HepG2 (cell line): ENCODE results near the gene PDZD8. TPM values are rescaled to one million over a fixed set of nuclear protein-coding genes. Genes with fewer than 3 reads are reported as not detected.

ENCODE experiments used
- ATAC-seq: fragments of 200-7000 bp; cut with Tn5 transposase; 3 replicates; pipeline ENCODE4 v1.9.1; 2020; ENCODE audit warnings: mild to moderate bottlenecking, moderate library complexity
- BruUV-seq: library from RNA; stranded (reverse); fragments of 400-500 nt; replicated peaks from 2 replicates; lab custom pipeline; 2021; lab: Mats Ljungman, UMichigan
- CTCF ChIA-PET: fragments of 300-600 bp; formaldehyde crosslinking; extraction: SDS; loops from one replicate; lab custom pipeline; 2021; ENCODE audit warnings: low total read pairs, inconsistent platforms, low intra/inter-chr PET ratio; lab: Yijun Ruan, JAX
- POLR2A ChIA-PET: fragments of 350-600 bp; sonication (Branson Sonifier 250); formaldehyde crosslinking; loops from one replicate; lab custom pipeline; 2020; ENCODE audit warnings: antibody characterized with exemption, inconsistent platforms; lab: Yijun Ruan, JAX
- DNase-seq: peaks from one replicate; pipeline ENCODE4 v3.0.0-alpha.2; 2015; ENCODE audit warnings: low spot score
- FAIRE-seq: peaks from 3 replicates; lab custom pipeline; 2011; peaks lifted over from hg19 to GRCh38; lab: Jason Lieb, UNC
- H2AFZ ChIP-seq: one replicate; pipeline ENCODE4 v1.6.1; 2011; ENCODE audit warnings: low read length, inconsistent platforms
- H3K27ac ChIP-seq: fragments of 300-600 bp; 3 replicates; pipeline ENCODE4 v1.8.0; 2011; ENCODE audit warnings: mixed run types, mild to moderate bottlenecking, mixed read lengths, low read length, inconsistent platforms; ENCODE audit not compliant: insufficient read depth; ENCODE audit errors: extremely low read length
- H3K27me3 ChIP-seq, 2 experiments: fragments of 200-600 bp in 1 of 2; 2 replicates in 1 of 2; 3 replicates in 1 of 2; pipeline versions ENCODE4 v1.6.0 to v1.8.0; 2011; ENCODE audit warnings: low read length in 2 of 2, mild to moderate bottlenecking in 2 of 2, moderate library complexity in 2 of 2, inconsistent platforms in 1 of 2; ENCODE audit not compliant: insufficient read depth in 2 of 2, control insufficient read depth in 1 of 2
- H3K36me3 ChIP-seq, 2 experiments: fragments of 200-600 bp in 1 of 2; replicated peaks in 1 of 2; 2 replicates in 1 of 2; 3 replicates in 1 of 2; pipeline versions ENCODE4 v1.5.1 to v1.8.0; 2011; ENCODE audit warnings: low read length in 2 of 2, inconsistent platforms in 1 of 2; ENCODE audit not compliant: insufficient read depth in 2 of 2, control insufficient read depth in 1 of 2
- H3K4me1 ChIP-seq: 2 replicates; pipeline ENCODE4 v1.5.1; 2012; ENCODE audit warnings: low read length, inconsistent platforms; ENCODE audit not compliant: insufficient read depth
- H3K4me2 ChIP-seq: 2 replicates; pipeline ENCODE4 v1.6.0; 2011; ENCODE audit warnings: low read depth, low read length, inconsistent platforms
- H3K4me3 ChIP-seq, 3 experiments: fragments of 200-600 bp in 1 of 3; sonication (generic), shearing (Covaris generic) in 1 of 3; replicated peaks in 1 of 3; 2 replicates each; pipeline ENCODE4 v1.5.1; 2011 to 2016; ENCODE audit warnings: low read length in 3 of 3, inconsistent platforms in 2 of 3, low read depth in 2 of 3, mild to moderate bottlenecking in 2 of 3, control low read depth in 1 of 3, mixed read lengths in 1 of 3; ENCODE audit not compliant: insufficient read depth in 1 of 3
- H3K79me2 ChIP-seq: one replicate; pipeline ENCODE4 v1.6.1; 2011; ENCODE audit warnings: low read length, inconsistent platforms; ENCODE audit not compliant: insufficient read depth
- H3K9ac ChIP-seq: 2 replicates; pipeline ENCODE4 v1.6.0; 2011; ENCODE audit warnings: mild to moderate bottlenecking, low read depth, low read length, inconsistent platforms; ENCODE audit not compliant: insufficient read depth
- H3K9me3 ChIP-seq: 2 replicates; pipeline ENCODE4 v1.5.1; 2012; ENCODE audit warnings: mild to moderate bottlenecking, low read length
- H4K20me1 ChIP-seq: 2 replicates; pipeline ENCODE4 v1.6.0; 2011; ENCODE audit warnings: inconsistent platforms, mild to moderate bottlenecking, low read length, moderate library complexity; ENCODE audit not compliant: insufficient read depth
- CSRNP2 ChIP-seq: sonication (generic); formaldehyde crosslinking; conservative IDR thresholded peaks from 2 replicates; pipeline ENCODE4 v1.8.0; 2022; ENCODE audit warnings: low read depth, missing genetic modification reagents
- HIVEP1 ChIP-seq: sonication (generic); formaldehyde crosslinking; IDR thresholded peaks from 2 replicates; pipeline ENCODE4 v1.4.0; 2020; ENCODE audit warnings: mild to moderate bottlenecking, missing genetic modification reagents
- MTA1 ChIP-seq: sonication (generic); formaldehyde crosslinking; IDR thresholded peaks from 2 replicates; pipeline ENCODE4 v1.4.0; 2020; ENCODE audit warnings: missing genetic modification reagents, mild to moderate bottlenecking, borderline replicate concordance
- PREB ChIP-seq: sonication (generic); formaldehyde crosslinking; IDR thresholded peaks from 2 replicates; pipeline ENCODE4 v1.4.0; 2020; ENCODE audit warnings: missing genetic modification reagents
- SNAPC4 ChIP-seq: sonication (generic); formaldehyde crosslinking; IDR thresholded peaks from 2 replicates; pipeline ENCODE4 v1.4.0; 2020; ENCODE audit warnings: mild to moderate bottlenecking, missing genetic modification reagents
- ZNF17 ChIP-seq: sonication (generic); formaldehyde crosslinking; IDR thresholded peaks from 2 replicates; pipeline ENCODE4 v1.5.0; 2020; ENCODE audit warnings: mild to moderate bottlenecking, missing genetic modification reagents
- ZNF354B ChIP-seq: sonication (generic); formaldehyde crosslinking; IDR thresholded peaks from 2 replicates; pipeline ENCODE4 v1.8.0; 2022; ENCODE audit warnings: mild to moderate bottlenecking, missing genetic modification reagents
- ZNF567 ChIP-seq: sonication (generic); formaldehyde crosslinking; IDR thresholded peaks from 2 replicates; pipeline ENCODE4 v1.8.1; 2023; ENCODE audit warnings: mild to moderate bottlenecking, missing genetic modification reagents, borderline replicate concordance
- ZNF83 ChIP-seq: sonication (generic); formaldehyde crosslinking; IDR thresholded peaks from 2 replicates; pipeline ENCODE4 v1.4.0; 2020; ENCODE audit warnings: missing genetic modification reagents, mild to moderate bottlenecking, borderline replicate concordance
- WGBS: methylation state at CpG from one replicate; pipeline ENCODE4 v1.1.6; 2017; ENCODE audit warnings: low lambda C conversion rate; 5-methylcytosine and 5-hydroxymethylcytosine counted together
- in situ Hi-C: cut with HindIII; loops from 2 replicates; pipeline ENCODE4 v1.10.0; 2017; ENCODE audit warnings: low pct_unique_long_range_greater_than_20kb; ENCODE audit not compliant: extremely low pct_ligation_motif_present
- intact Hi-C: fragments of 100-400 bp; cut with micrococcal nuclease; formaldehyde crosslinking; loops from one replicate; pipeline ENCODE4 v1.10.0; 2022; ENCODE audit not compliant: unreplicated experiment
- polyA plus RNA-seq, 8 experiments: library from polyadenylated mRNA; depleted of rRNA in 3 of 8; stranded (reverse) in 7 of 8; unstranded in 1 of 8; fragments of >200 nt; fragmentation: Illumina TruSeq in 4 of 8; extraction: Trizol in 4 of 8; gene quantifications; 2 replicates each; pipeline versions ENCODE4 v1.2.1 to v1.2.3, GENCODE V29; 2011 to 2016; ENCODE audit warnings: low read depth in 4 of 8, missing spikeins in 1 of 8, mixed read lengths in 1 of 8; ENCODE audit not compliant: insufficient read depth in 1 of 8
- total RNA-seq, 5 experiments: library from RNA; depleted of rRNA; stranded (reverse); fragments of >200 nt; fragmentation: Illumina TruSeq; extraction: Trizol; gene quantifications; 2 replicates each; pipeline ENCODE4 v1.2.3, GENCODE V29; 2016; ENCODE audit warnings: low read depth in 1 of 5
- TF ChIP-seq, protein P1 (sequence below): sonication (generic); formaldehyde crosslinking; IDR thresholded peaks from 2 replicates; pipeline ENCODE4 v1.4.0; 2020; ENCODE audit warnings: mild to moderate bottlenecking, low read depth, missing genetic modification reagents
- TF ChIP-seq, protein P2 (sequence below): sonication (generic); formaldehyde crosslinking; conservative IDR thresholded peaks from 2 replicates; pipeline ENCODE4 v1.4.0; 2020; ENCODE audit warnings: missing genetic modification reagents

The PDZD8 gene
- total and polyA plus RNA-seq, 2 of the 13 experiments (the other 11 are each of a cell fraction or from before 2014, with no cell fraction given) = 11.2 to 32.0 TPM

GRCh38 chr10:117312430-117312829 lies 62.8 kb downstream of the PDZD8 start:
- no peaks in the 10 kb centered on the region for H4K20me1 ChIP-seq
- BruUV-seq = no TSS peak
- H3K9ac ChIP-seq = no peak overlapping the region
- FAIRE-seq (no peak), DNase-seq (no peak), ATAC-seq (no peak)
- H3K79me2 ChIP-seq = no peaks in the 10 kb centered on the region
- no peaks in the 10 kb centered on the region for H3K4me1 ChIP-seq
- H2AFZ ChIP-seq = no peak overlapping the region
- WGBS = 98% methylated on average over 4 of the region's 4 CpGs
- no peak overlapping the region for H3K4me3 ChIP-seq
- H3K9me3 ChIP-seq = no peaks in the 10 kb centered on the region
- no peak for TF ChIP-seq HIVEP1 (CRISPR knock-in tag)
- TF ChIP-seq PREB (CRISPR knock-in tag) = no peak
- TF ChIP-seq, protein P1, sequence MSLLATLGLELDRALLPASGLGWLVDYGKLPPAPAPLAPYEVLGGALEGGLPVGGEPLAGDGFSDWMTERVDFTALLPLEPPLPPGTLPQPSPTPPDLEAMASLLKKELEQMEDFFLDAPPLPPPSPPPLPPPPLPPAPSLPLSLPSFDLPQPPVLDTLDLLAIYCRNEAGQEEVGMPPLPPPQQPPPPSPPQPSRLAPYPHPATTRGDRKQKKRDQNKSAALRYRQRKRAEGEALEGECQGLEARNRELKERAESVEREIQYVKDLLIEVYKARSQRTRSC (CRISPR knock-in tag) = no peak
- no peak for TF ChIP-seq CSRNP2 (CRISPR knock-in tag)
- TF ChIP-seq ZNF83 (CRISPR knock-in tag) = no peak
- TF ChIP-seq MTA1 = no peak
- no peak for TF ChIP-seq ZNF567 (CRISPR knock-in tag)
- TF ChIP-seq ZNF17 (CRISPR knock-in tag) = no peak
- no peak for TF ChIP-seq SNAPC4 (CRISPR knock-in tag)
- TF ChIP-seq ZNF354B = no peak
- TF ChIP-seq, protein P2, sequence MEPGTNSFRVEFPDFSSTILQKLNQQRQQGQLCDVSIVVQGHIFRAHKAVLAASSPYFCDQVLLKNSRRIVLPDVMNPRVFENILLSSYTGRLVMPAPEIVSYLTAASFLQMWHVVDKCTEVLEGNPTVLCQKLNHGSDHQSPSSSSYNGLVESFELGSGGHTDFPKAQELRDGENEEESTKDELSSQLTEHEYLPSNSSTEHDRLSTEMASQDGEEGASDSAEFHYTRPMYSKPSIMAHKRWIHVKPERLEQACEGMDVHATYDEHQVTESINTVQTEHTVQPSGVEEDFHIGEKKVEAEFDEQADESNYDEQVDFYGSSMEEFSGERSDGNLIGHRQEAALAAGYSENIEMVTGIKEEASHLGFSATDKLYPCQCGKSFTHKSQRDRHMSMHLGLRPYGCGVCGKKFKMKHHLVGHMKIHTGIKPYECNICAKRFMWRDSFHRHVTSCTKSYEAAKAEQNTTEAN (CRISPR knock-in tag) = no peak
- H3K27me3 ChIP-seq = no peaks in the 10 kb centered on the region
- CTCF ChIA-PET = no interaction called here
- peaks cover 4 to 27% of the 10 kb centered on the region in 2 experiments; a peak in 4 of 5 replicates for H3K36me3 ChIP-seq
- H3K27ac ChIP-seq = no peak overlapping the region
- no peak overlapping the region for H3K4me2 ChIP-seq
- intact Hi-C loops = no loop called here
- POLR2A ChIA-PET = no interaction called here
- in situ Hi-C loops = no loop called here
